IMR-90 (cell line): Measurements from ENCODE around the gene RASGEF1C. TPM values are rescaled to one million over a fixed set of nuclear protein-coding genes. Genes with fewer than 3 reads are reported as not detected.

Source experiments
- ATAC-seq: fragments of 200-7000 bp; cut with Tn5 transposase; 2 replicates; pipeline ENCODE4 v1.9.1; 2020; ENCODE audit warnings: low read depth, mild to moderate bottlenecking, moderate library complexity
- BruUV-seq: library from RNA; stranded (reverse); fragments of 400-500 nt; replicated peaks from 2 replicates; lab custom pipeline; 2021; lab: Mats Ljungman, UMichigan
- CTCF ChIA-PET: fragments of 300-600 bp; formaldehyde crosslinking; extraction: SDS; loops from one replicate; lab custom pipeline; 2021; ENCODE audit warnings: antibody characterized with exemption; lab: Yijun Ruan, JAX
- POLR2A ChIA-PET: fragments of 300-600 bp; sonication (Branson Sonifier 250); formaldehyde crosslinking; loops from one replicate; lab custom pipeline; 2022; ENCODE audit warnings: antibody characterized with exemption; ENCODE audit not compliant: unreplicated experiment; lab: Charles Lee
- DNase-seq: peaks from one replicate; pipeline ENCODE4 v3.0.0; 2013
- H2AFZ ChIP-seq: replicated peaks from 2 replicates; pipeline ENCODE3; 2013; ENCODE audit warnings: low read length, mild to moderate bottlenecking; ENCODE audit not compliant: poor library complexity
- H2AK5ac ChIP-seq: 2 replicates; pipeline ENCODE4 v1.6.1; 2013; ENCODE audit warnings: low read depth, low read length, inconsistent platforms
- H2AK9ac ChIP-seq: replicated peaks from 2 replicates; pipeline ENCODE3; 2013; ENCODE audit warnings: mild to moderate bottlenecking, low read depth, low read length, moderate library complexity; ENCODE audit not compliant: poor library complexity
- H2BK120ac ChIP-seq: 2 replicates; pipeline ENCODE4 v1.6.1; 2013; ENCODE audit warnings: low read depth, low read length, inconsistent platforms
- H2BK15ac ChIP-seq: 3 replicates; pipeline ENCODE4 v1.6.1; 2013; ENCODE audit warnings: low read depth, low read length, inconsistent platforms
- H2BK20ac ChIP-seq: 2 replicates; pipeline ENCODE4 v1.6.1; 2013; ENCODE audit warnings: low read depth, mild to moderate bottlenecking, inconsistent platforms, low read length, moderate library complexity
- H2BK5ac ChIP-seq: 2 replicates; pipeline ENCODE4 v1.6.1; 2013; ENCODE audit warnings: mild to moderate bottlenecking, low read depth, low read length, inconsistent platforms; ENCODE audit not compliant: poor library complexity, severe bottlenecking
- H3K14ac ChIP-seq: replicated peaks from 2 replicates; pipeline ENCODE4 v1.6.1; 2013; ENCODE audit warnings: low read depth, low read length, inconsistent platforms
- H3K18ac ChIP-seq: 2 replicates; pipeline ENCODE4 v1.6.1; 2013; ENCODE audit warnings: low read depth, low read length, control low read depth
- H3K23ac ChIP-seq: 2 replicates; pipeline ENCODE4 v1.6.1; 2013; ENCODE audit warnings: low read depth, low read length, inconsistent platforms
- H3K27ac ChIP-seq: 2 replicates; pipeline ENCODE4 v1.5.1; 2013; ENCODE audit warnings: mild to moderate bottlenecking, control low read depth, low read length; ENCODE audit not compliant: insufficient read depth
- H3K27me3 ChIP-seq: 2 replicates; pipeline ENCODE4 v1.6.1; 2013; ENCODE audit warnings: low read length; ENCODE audit not compliant: control insufficient read depth, insufficient read depth
- H3K36me3 ChIP-seq: 2 replicates; pipeline ENCODE4 v1.6.1; 2013; ENCODE audit warnings: low read length, mixed read lengths; ENCODE audit not compliant: control insufficient read depth, insufficient read depth
- H3K4ac ChIP-seq: 2 replicates; pipeline ENCODE4 v1.6.1; 2013; ENCODE audit warnings: low read depth, low read length, inconsistent platforms
- H3K4me1 ChIP-seq: 2 replicates; pipeline ENCODE4 v1.6.1; 2013; ENCODE audit warnings: low read length, mixed read lengths; ENCODE audit not compliant: control insufficient read depth, insufficient read depth
- H3K4me2 ChIP-seq: 2 replicates; pipeline ENCODE4 v1.6.1; 2013; ENCODE audit warnings: low read depth, mild to moderate bottlenecking, control low read depth, low read length, moderate library complexity
- H3K4me3 ChIP-seq: 2 replicates; pipeline ENCODE4 v1.5.1; 2013; ENCODE audit warnings: low read depth, mild to moderate bottlenecking, control low read depth, low read length, moderate library complexity; ENCODE audit not compliant: insufficient read depth
- H3K56ac ChIP-seq: 2 replicates; pipeline ENCODE4 v1.6.1; 2013; ENCODE audit warnings: low read length, inconsistent platforms; ENCODE audit not compliant: insufficient read depth; ENCODE audit errors: extremely low read depth
- H3K79me1 ChIP-seq, 2 experiments: 2 replicates each; pipeline ENCODE4 v1.6.1; 2013; ENCODE audit warnings: low read length in 2 of 2, inconsistent platforms in 1 of 2, low read depth in 1 of 2
- H3K9ac ChIP-seq: 2 replicates; pipeline ENCODE4 v1.6.1; 2013; ENCODE audit warnings: low read depth, low read length, control low read depth
- H3K9me1 ChIP-seq: 2 replicates; pipeline ENCODE4 v1.6.1; 2013; ENCODE audit warnings: low read length, inconsistent platforms; ENCODE audit not compliant: insufficient read depth
- H3K9me3 ChIP-seq: 2 replicates; pipeline ENCODE4 v1.6.1; 2013; ENCODE audit warnings: low read length; ENCODE audit not compliant: control insufficient read depth, insufficient read depth
- H4K20me1 ChIP-seq: 2 replicates; pipeline ENCODE4 v1.6.1; 2013; ENCODE audit warnings: low read length, inconsistent platforms; ENCODE audit not compliant: insufficient read depth
- H4K5ac ChIP-seq: 2 replicates; pipeline ENCODE4 v1.6.1; 2013; ENCODE audit warnings: mild to moderate bottlenecking, low read depth, low read length, control low read depth
- H4K8ac ChIP-seq, 2 experiments: 2 replicates each; pipeline ENCODE4 v1.6.1; 2013; ENCODE audit warnings: low read depth in 2 of 2, low read length in 2 of 2, control low read depth in 1 of 2, inconsistent platforms in 1 of 2
- H4K91ac ChIP-seq: 2 replicates; pipeline ENCODE4 v1.6.1; 2013; ENCODE audit warnings: low read depth, low read length, inconsistent platforms; ENCODE audit not compliant: insufficient read depth
- BHLHE40 ChIP-seq: fragments of 150-350 bp; IDR thresholded peaks from 2 replicates; pipeline ENCODE4 v1.6.1; 2016; ENCODE audit warnings: mild to moderate bottlenecking, low read depth, low read length
- CHD1 ChIP-seq: IDR thresholded peaks from 2 replicates; pipeline ENCODE4 v1.6.1; 2012; ENCODE audit warnings: low read depth, low read length, improper control_type of control experiment
- MAZ ChIP-seq: IDR thresholded peaks from 2 replicates; pipeline ENCODE4 v1.6.1; 2012; ENCODE audit warnings: low read depth, mild to moderate bottlenecking, low read length, improper control_type of control experiment, moderate library complexity, borderline replicate concordance
- SMC3 ChIP-seq: fragments of 150-350 bp; IDR thresholded peaks from 2 replicates; pipeline ENCODE4 v1.6.1; 2016; ENCODE audit warnings: low read depth, mild to moderate bottlenecking, antibody characterized with exemption, low read length, moderate library complexity
- WGBS, 2 experiments: methylation state at CpG; one replicate each; pipeline versions ENCODE4 v1.1.5 to v1.1.7; 2013; ENCODE audit warnings: missing lambda C conversion rate in 2 of 2; ENCODE audit not compliant: insufficient read length in 1 of 2; ENCODE audit errors: extremely low coverage in 2 of 2; 5-methylcytosine and 5-hydroxymethylcytosine counted together
- dilution Hi-C: fragments of 300-500 bp; cut with HindIII; formaldehyde crosslinking; loops from one replicate; pipeline ENCODE4 v1.14.3; 2018; ENCODE audit warnings: low sequenced_read_pairs; ENCODE audit not compliant: unreplicated experiment
- in situ Hi-C: fragments of 300-500 bp; cut with MboI; formaldehyde crosslinking; loops from 3 replicates; pipeline ENCODE4 v1.14.3; 2019; ENCODE audit warnings: low sequenced_read_pairs, inconsistent platforms, mixed read lengths
- intact Hi-C: fragments of 100-400 bp; cut with micrococcal nuclease; formaldehyde crosslinking; loops from 2 replicates; pipeline ENCODE4 v1.10.0; 2022
- polyA plus RNA-seq, 3 experiments: library from polyadenylated mRNA; depleted of rRNA; stranded (reverse); fragments of >200 nt; gene quantifications; 2 replicates each; pipeline ENCODE4 v1.2.3, GENCODE V29; 2012; ENCODE audit warnings: low replicate concordance in 1 of 3
- total RNA-seq: library from RNA; depleted of rRNA; stranded (reverse); fragments of >200 nt; gene quantifications from 2 replicates; pipeline ENCODE4 v1.2.3, GENCODE V29; 2012

Gene RASGEF1C
- total and polyA plus RNA-seq, 2 of the 4 experiments (the other 2 are of a cell fraction): not detected

DNA sequence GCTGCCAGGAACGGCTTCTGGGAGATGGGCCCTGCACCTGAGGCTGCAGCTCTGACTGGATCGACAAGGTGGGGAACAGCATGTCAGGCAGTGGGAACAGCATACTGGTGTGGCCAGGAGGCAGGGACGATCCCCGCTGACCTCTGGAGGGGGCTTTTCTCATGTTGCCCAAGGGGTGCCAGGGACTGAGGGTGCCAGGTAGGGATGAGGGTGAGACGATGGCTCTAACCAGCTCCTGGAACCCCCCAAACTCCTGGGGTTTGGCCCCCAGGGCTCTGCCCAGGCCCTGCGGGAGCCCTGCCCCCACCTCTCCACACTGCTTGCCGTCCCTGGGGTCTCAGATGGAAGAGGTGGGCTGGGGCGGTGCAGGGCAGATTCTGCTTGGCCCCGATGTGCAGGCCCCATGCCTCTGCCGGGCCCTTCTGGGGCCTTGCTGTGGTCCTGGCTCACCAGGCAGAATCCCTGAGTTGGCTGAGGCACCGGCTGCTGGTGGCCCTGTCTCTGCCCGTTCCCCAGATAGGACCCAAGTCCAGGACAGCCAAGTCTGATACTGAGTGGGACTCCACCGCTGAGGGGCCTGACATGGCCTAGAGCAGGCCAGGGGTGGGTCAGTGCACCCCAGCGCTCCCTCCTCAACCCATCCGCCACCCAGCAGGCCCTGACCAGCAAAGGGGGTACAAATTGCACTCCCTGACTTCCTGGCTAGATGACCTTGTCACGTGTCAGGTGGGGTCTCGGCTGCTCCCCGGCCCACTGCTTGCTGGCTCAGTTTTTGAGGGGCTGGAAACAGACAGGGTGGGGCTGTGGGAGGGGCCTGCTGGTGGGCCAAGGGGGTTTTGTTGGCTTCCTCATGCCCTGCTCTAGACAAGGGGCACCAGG, 109.0 kb downstream of the RASGEF1C start (continued):
- no peak for TF ChIP-seq CHD1

- ChIA-PET POLR2A (no interaction called here), CTCF (no interaction called here)
- 74% methylated on average over 11 of the region's 18 CpGs; no CpG with 5 or more reads in 1 of the 2 experiments for WGBS, 2 experiments
- Histone ChIP-seq H3K56ac (no peak overlapping the region), H3K4me2 (no peak overlapping the region), H3K27me3 (peaks cover 4% of the 10 kb centered on the region; the same call in 1 of the 2 replicates), H2AK5ac (no peak overlapping the region), H3K4ac (no peak overlapping the region), H4K5ac (no peak overlapping the region), H3K36me3 (no peaks in the 10 kb centered on the region), H3K4me3 (no peak overlapping the region), H3K4me1 (no peaks in the 10 kb centered on the region), H2BK15ac (no peak overlapping the region), H3K23ac (no peak overlapping the region), H2BK5ac (no peak overlapping the region), H3K79me1 (no peaks in the 10 kb centered on the region), H4K20me1 (no peaks in the 10 kb centered on the region; the same call in 1 of the 2 replicates), H3K18ac (no peak overlapping the region), H3K9me1 (no peaks in the 10 kb centered on the region), H4K8ac (no peak overlapping the region), H2AFZ (no peak overlapping the region), H2BK20ac (no peak overlapping the region), H2AK9ac (peak overlapping the region; percentile 65), H4K91ac (no peak overlapping the region), H2BK120ac (no peak overlapping the region), H3K27ac (no peak overlapping the region), H3K9me3 (peaks cover 3% of the 10 kb centered on the region; the same call in 1 of the 2 replicates), H3K14ac (no peak overlapping the region), H3K9ac (no peak overlapping the region)
- no TSS peak for BruUV-seq
- dilution Hi-C loops: no loop called here
- intact Hi-C loops: no loop called here
- TF ChIP-seq SMC3 (no peak), BHLHE40 (no peak), CHD1 (no peak), MAZ (no peak)
- ATAC-seq (no peak), DNase-seq (no peak)
- in situ Hi-C loops: no loop called here
Measured at GRCh38 chr5:180098991-180099732, 109.8 kb downstream of the RASGEF1C start.
